Mesendoderm (in vitro differentiated cells): Measurements from ENCODE around the gene LRRN2.

Source experiments
- DNase-seq: peaks from one replicate; pipeline ENCODE4 v3.0.0; 2013
- H2AK5ac ChIP-seq: 2 replicates; pipeline ENCODE4 v1.6.1; 2013; ENCODE audit warnings: low read length, inconsistent platforms
- H2BK120ac ChIP-seq: 2 replicates; pipeline ENCODE4 v1.6.1; 2013; ENCODE audit warnings: low read depth, mild to moderate bottlenecking, low read length, moderate library complexity, mixed read lengths
- H2BK15ac ChIP-seq: replicated peaks from 2 replicates; pipeline ENCODE4 v1.6.1; 2013; ENCODE audit warnings: low read depth, mild to moderate bottlenecking, moderate library complexity
- H2BK5ac ChIP-seq: 2 replicates; pipeline ENCODE4 v1.6.1; 2013; ENCODE audit warnings: low read length, inconsistent platforms
- H3K18ac ChIP-seq: 2 replicates; pipeline ENCODE4 v1.6.1; 2013; ENCODE audit warnings: mild to moderate bottlenecking, low read length, mixed read lengths
- H3K23ac ChIP-seq: one replicate; pipeline ENCODE4 v1.6.1; 2013; ENCODE audit warnings: low read length
- H3K27ac ChIP-seq: 2 replicates; pipeline ENCODE4 v1.5.1; 2013; ENCODE audit warnings: low read depth, mild to moderate bottlenecking, inconsistent platforms, low read length, moderate library complexity
- H3K27me3 ChIP-seq: 2 replicates; pipeline ENCODE4 v1.6.1; 2013; ENCODE audit warnings: low read length, control low read depth, mild to moderate bottlenecking, inconsistent platforms; ENCODE audit not compliant: insufficient read depth, poor library complexity
- H3K36me3 ChIP-seq: 2 replicates; pipeline ENCODE4 v1.6.1; 2013; ENCODE audit warnings: low read length, inconsistent platforms; ENCODE audit not compliant: control insufficient read depth, insufficient read depth
- H3K4ac ChIP-seq: one replicate; pipeline ENCODE4 v1.6.1; 2013; ENCODE audit warnings: low read depth, mild to moderate bottlenecking, low read length, moderate library complexity
- H3K4me1 ChIP-seq: 2 replicates; pipeline ENCODE4 v1.6.1; 2013; ENCODE audit warnings: low read depth, low read length, inconsistent platforms; ENCODE audit not compliant: control insufficient read depth
- H3K4me2 ChIP-seq: 2 replicates; pipeline ENCODE4 v1.6.1; 2013; ENCODE audit warnings: low read length
- H3K4me3 ChIP-seq: 2 replicates; pipeline ENCODE4 v1.5.1; 2013; ENCODE audit warnings: mild to moderate bottlenecking, low read length
- H3K56ac ChIP-seq: one replicate; pipeline ENCODE4 v1.6.1; 2013; ENCODE audit warnings: low read length
- H3K79me1 ChIP-seq: 2 replicates; pipeline ENCODE4 v1.6.1; 2013; ENCODE audit warnings: low read length, inconsistent platforms
- H3K79me2 ChIP-seq: 2 replicates; pipeline ENCODE4 v1.6.1; 2013; ENCODE audit warnings: mild to moderate bottlenecking, low read length; ENCODE audit not compliant: control insufficient read depth, insufficient read depth
- H3K9ac ChIP-seq: 2 replicates; pipeline ENCODE4 v1.6.1; 2013; ENCODE audit warnings: low read length, inconsistent platforms
- H4K5ac ChIP-seq: one replicate; pipeline ENCODE4 v1.6.1; 2013; ENCODE audit warnings: low read length
- H4K8ac ChIP-seq: one replicate; pipeline ENCODE4 v1.6.1; 2013; ENCODE audit warnings: low read depth, mild to moderate bottlenecking, control low read depth, low read length, moderate library complexity
- WGBS: extraction: QIAGEN DNeasy Blood & Tissue Kit; methylation state at CpG from one replicate; pipeline ENCODE4 v1.1.7; 2013; ENCODE audit warnings: low lambda C conversion rate, missing lambda C conversion rate; ENCODE audit not compliant: insufficient coverage; ENCODE audit errors: extremely low coverage; 5-methylcytosine and 5-hydroxymethylcytosine counted together

The LRRN2 gene

DNA sequence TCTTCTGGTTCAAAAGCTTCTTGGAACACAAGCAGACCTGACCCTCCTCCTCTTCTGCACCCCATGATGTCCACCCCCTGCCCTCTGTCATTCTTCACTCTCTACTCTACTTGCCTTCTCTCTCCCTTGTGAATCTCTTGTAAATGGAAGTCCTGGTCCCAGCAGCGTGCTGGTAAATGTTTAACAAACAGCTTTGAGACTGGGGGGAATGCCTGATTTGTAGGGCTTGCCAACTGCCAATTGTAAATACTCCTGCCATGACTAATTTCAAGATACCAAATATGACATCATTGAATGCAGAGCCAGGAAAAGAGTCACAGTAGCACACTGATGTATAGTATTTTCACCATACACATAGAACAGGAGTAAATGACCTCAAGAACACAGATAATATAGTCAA, 40.9 kb upstream of the LRRN2 start:
- no peak overlapping the region for H3K9ac ChIP-seq
- H3K27ac ChIP-seq = no peak overlapping the region
- H3K18ac ChIP-seq = no peak overlapping the region
- H3K79me1 ChIP-seq = no peaks in the 10 kb centered on the region
- H3K4me3 ChIP-seq = no peak overlapping the region
- no peak overlapping the region for H3K23ac ChIP-seq
- no peaks in the 10 kb centered on the region for H3K36me3 ChIP-seq
- H2BK120ac ChIP-seq = no peak overlapping the region
- H3K4ac ChIP-seq = no peak overlapping the region
- peak; percentile 37 for DNase-seq
- H3K56ac ChIP-seq = no peak overlapping the region
- no peak overlapping the region for H4K5ac ChIP-seq
- no CpG with 5 or more reads among the region's 1 CpG for WGBS
- no peak overlapping the region for H4K8ac ChIP-seq
- no peaks in the 10 kb centered on the region for H3K27me3 ChIP-seq
- no peak overlapping the region for H2BK5ac ChIP-seq
- H2BK15ac ChIP-seq = no peak overlapping the region
- no peak overlapping the region for H3K4me2 ChIP-seq
- no peaks in the 10 kb centered on the region for H3K79me2 ChIP-seq
- H2AK5ac ChIP-seq = no peak overlapping the region
- H3K4me1 ChIP-seq = peaks cover 7% of the 10 kb centered on the region

DNA sequence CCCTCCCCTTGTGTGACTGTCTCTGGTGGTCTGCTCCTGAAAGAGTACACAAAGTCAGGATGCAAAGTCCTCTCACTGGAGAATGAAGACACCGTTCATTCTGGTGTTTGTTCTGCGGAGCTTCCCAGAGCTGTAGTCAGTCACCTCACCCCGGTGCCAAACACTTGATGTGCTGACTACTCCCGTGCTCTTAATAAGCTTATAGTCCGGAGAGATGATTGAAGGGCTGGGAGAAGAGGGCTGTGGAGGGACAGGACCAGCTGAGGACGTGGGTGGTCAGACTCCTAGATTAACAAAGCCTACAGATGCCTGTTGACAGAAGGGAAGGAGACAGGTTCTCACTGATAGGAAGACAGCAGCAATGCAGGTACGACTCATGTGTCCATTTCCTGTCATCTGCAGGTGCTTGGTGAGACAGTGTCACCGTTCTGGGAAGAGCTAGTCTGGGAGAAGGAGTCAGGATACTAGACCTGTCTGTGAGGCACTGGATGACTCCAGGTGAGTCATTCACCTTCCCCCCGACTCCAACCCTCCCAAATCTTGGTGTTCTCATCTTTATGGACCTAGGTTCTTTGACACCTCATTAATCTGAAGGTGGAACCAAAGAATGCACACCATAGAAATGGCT, 40.4 kb upstream of the LRRN2 start:
- Histone ChIP-seq H2BK15ac (no peak overlapping the region), H3K18ac (no peak overlapping the region), H4K5ac (no peak overlapping the region), H3K36me3 (no peaks in the 10 kb centered on the region), H3K23ac (no peak overlapping the region), H3K27ac (no peak overlapping the region), H3K56ac (no peak overlapping the region), H2AK5ac (no peak overlapping the region), H3K4me1 (peaks cover 6% of the 10 kb centered on the region), H2BK5ac (no peak overlapping the region), H3K79me2 (no peaks in the 10 kb centered on the region), H4K8ac (no peak overlapping the region), H3K4me3 (no peak overlapping the region), H3K4ac (no peak overlapping the region), H3K27me3 (no peaks in the 10 kb centered on the region), H3K4me2 (no peak overlapping the region), H2BK120ac (no peak overlapping the region), H3K9ac (no peak overlapping the region), H3K79me1 (no peaks in the 10 kb centered on the region)
- DNase-seq = no peak
- WGBS = no CpG with 5 or more reads among the region's 9 CpGs

DNA sequence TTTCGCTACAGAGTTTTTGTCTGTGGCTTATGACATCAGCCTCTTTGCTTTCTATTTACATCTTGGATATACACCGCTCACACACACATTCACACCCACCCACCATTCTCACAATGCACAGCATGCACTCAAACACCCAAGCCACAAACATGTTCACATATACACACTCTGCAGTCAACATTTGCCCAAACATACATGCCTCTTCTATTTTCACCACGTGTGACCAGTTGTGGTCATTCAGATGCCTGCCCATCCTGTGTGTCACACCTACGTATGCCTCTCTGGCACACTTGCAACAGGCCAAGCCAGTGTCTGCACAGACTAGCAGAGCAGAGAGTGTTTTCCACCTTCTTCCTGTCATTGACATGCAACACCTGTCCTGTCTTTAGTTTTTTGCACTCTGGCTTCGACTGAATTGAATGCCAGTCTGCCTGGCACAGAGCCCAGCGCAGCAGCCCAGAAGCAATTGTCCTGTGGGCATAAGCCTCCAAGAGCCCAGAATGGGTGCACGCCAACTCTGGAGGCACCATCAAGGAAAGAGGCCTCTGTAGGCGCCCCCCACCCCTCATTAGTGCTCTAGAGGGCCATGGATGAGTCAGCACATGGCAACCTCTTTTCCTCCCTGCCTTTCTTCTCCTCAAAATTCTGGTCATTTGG, 37.7 kb upstream of the LRRN2 start:
- Histone ChIP-seq H3K18ac (no peak overlapping the region), H3K4me2 (no peak overlapping the region), H3K79me2 (no peaks in the 10 kb centered on the region), H4K5ac (no peak overlapping the region), H3K23ac (no peak overlapping the region), H4K8ac (no peak overlapping the region), H3K27ac (no peak overlapping the region), H3K27me3 (no peaks in the 10 kb centered on the region), H2BK5ac (no peak overlapping the region), H3K4me3 (no peak overlapping the region), H3K56ac (no peak overlapping the region), H2BK120ac (no peak overlapping the region), H2AK5ac (no peak overlapping the region), H3K79me1 (no peaks in the 10 kb centered on the region), H3K4ac (no peak overlapping the region), H3K4me1 (peaks cover 6% of the 10 kb centered on the region), H3K36me3 (no peaks in the 10 kb centered on the region), H3K9ac (no peak overlapping the region), H2BK15ac (no peak overlapping the region)
- no peak for DNase-seq
- WGBS = no CpG with 5 or more reads among the region's 8 CpGs

DNA sequence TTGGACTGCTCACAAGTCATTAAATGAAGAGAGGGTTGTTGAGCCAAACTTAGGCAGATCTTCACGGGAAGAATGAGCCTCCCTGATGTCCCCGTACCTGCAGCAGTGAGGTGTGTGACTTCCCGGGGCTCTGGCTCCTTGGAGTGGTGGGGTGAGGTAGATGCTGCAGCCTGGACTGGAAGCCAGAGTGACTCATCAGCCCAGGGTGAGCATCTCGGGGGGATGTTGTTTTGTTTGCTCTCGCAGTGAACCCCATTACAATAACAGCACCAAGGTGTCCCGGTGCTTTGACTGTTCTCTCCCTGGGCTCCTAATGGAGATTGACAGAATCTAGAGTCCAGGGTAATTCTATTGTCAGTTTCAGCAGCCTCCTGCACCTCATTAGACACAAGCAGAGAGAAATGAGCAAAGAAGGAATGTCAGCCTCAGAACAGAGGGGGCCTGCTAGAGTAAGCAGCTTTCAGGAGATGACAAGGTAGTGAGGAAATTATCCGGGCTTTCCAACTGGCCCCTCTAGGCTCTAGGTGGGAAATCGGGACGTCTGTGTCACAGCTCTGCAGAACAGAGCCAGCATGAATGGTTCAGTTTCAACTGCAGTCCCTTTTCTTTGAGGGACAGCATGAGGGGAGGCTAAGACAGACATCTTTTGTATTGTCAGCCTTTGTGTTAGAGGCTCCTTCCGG, 36.0 kb upstream of the LRRN2 start:
- no peaks in the 10 kb centered on the region for H3K27me3 ChIP-seq
- no peaks in the 10 kb centered on the region for H3K79me1 ChIP-seq
- H3K79me2 ChIP-seq = no peaks in the 10 kb centered on the region
- no peak overlapping the region for H3K4ac ChIP-seq
- H3K4me2 ChIP-seq = no peak overlapping the region
- H3K23ac ChIP-seq = no peak overlapping the region
- no peak overlapping the region for H2AK5ac ChIP-seq
- H3K9ac ChIP-seq = no peak overlapping the region
- H3K18ac ChIP-seq = no peak overlapping the region
- H3K27ac ChIP-seq = no peak overlapping the region
- peak; percentile 46 for DNase-seq
- no peak overlapping the region for H3K4me3 ChIP-seq
- peaks cover 5% of the 10 kb centered on the region for H3K4me1 ChIP-seq
- no peak overlapping the region for H2BK120ac ChIP-seq
- no peak overlapping the region for H2BK5ac ChIP-seq
- no CpG with 5 or more reads among the region's 10 CpGs for WGBS
- peak overlapping the region; percentile 0 for H3K56ac ChIP-seq
- no peak overlapping the region for H4K8ac ChIP-seq
- H3K36me3 ChIP-seq = no peaks in the 10 kb centered on the region
- no peak overlapping the region for H4K5ac ChIP-seq
- no peak overlapping the region for H2BK15ac ChIP-seq

DNA sequence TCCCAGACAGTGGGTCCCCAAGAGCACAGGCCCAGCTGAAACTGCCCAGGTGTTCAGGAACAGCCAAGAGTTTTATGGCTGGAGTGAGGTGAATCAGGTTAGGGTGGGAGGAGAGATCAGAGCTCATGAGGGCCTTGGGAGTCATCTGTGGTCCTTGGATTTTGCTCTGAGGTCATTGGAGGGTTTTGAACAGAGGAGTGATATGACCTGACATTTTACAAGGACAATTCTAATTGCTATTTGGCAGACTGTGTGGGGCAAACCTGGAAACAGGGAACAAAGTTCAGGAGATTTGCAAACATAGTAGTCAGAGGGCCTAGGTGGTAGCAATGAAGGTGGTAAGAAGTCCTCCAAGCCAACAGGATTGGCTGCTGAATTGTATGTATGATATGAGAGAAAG, 31.1 kb upstream of the LRRN2 start:
- no peak overlapping the region for H3K56ac ChIP-seq
- no peak overlapping the region for H4K8ac ChIP-seq
- no peak for DNase-seq
- H3K27me3 ChIP-seq = no peaks in the 10 kb centered on the region
- H3K9ac ChIP-seq = no peak overlapping the region
- H4K5ac ChIP-seq = no peak overlapping the region
- H3K27ac ChIP-seq = no peak overlapping the region
- H3K4ac ChIP-seq = no peak overlapping the region
- H3K36me3 ChIP-seq = no peaks in the 10 kb centered on the region
- H3K79me2 ChIP-seq = peaks cover 2% of the 10 kb centered on the region
- H3K4me1 ChIP-seq = peaks cover 27% of the 10 kb centered on the region
- H2BK120ac ChIP-seq = no peak overlapping the region
- H3K4me3 ChIP-seq = no peak overlapping the region
- peak overlapping the region; percentile 42 for H2AK5ac ChIP-seq
- H2BK5ac ChIP-seq = no peak overlapping the region
- no peak overlapping the region for H3K23ac ChIP-seq
- no peak overlapping the region for H3K18ac ChIP-seq
- no peaks in the 10 kb centered on the region for H3K79me1 ChIP-seq
- no peak overlapping the region for H3K4me2 ChIP-seq
- H2BK15ac ChIP-seq = no peak overlapping the region
